HepG2 (cell line): ENCODE measurements around the gene RFXAP. TPM values are rescaled to one million over a fixed set of nuclear protein-coding genes. Genes with fewer than 3 reads are reported as not detected.
A peak's percentile ranks its signal among the peaks of the same experiment; 100 is the strongest.

Experiments
- FOXP1 ChIP-seq, 2 experiments: fragments of 450-650 bp in 1 of 2; IDR thresholded peaks; 2 replicates each; pipeline ENCODE4 v1.6.1; 2017 to 2018; ENCODE audit warnings: antibody characterized with exemption in 1 of 2
- HDAC6 ChIP-seq: fragments of 200-600 bp; sonication (generic); IDR thresholded peaks from 2 replicates; pipeline ENCODE4 v1.7.0; 2017; ENCODE audit warnings: mild to moderate bottlenecking, antibody characterized with exemption, low read length, low read depth
- KLF6 ChIP-seq: IDR thresholded peaks from 2 replicates; pipeline ENCODE4 v1.8.0; 2016; ENCODE audit warnings: missing biosample characterization, missing genetic modification reagents
- KLF9 ChIP-seq: IDR thresholded peaks from 2 replicates; pipeline ENCODE4 v1.6.1; 2016; ENCODE audit warnings: low read depth
- MAF1 ChIP-seq: sonication (generic); formaldehyde crosslinking; IDR thresholded peaks from 2 replicates; pipeline ENCODE4 v1.5.0; 2020; ENCODE audit warnings: missing genetic modification reagents, borderline replicate concordance
- MED1 ChIP-seq: sonication (generic); formaldehyde crosslinking; IDR thresholded peaks from 2 replicates; pipeline ENCODE4 v1.4.0; 2020; ENCODE audit warnings: missing genetic modification reagents
- MYPOP ChIP-seq: sonication (generic); formaldehyde crosslinking; IDR thresholded peaks from 2 replicates; pipeline ENCODE4 v1.8.1; 2023; ENCODE audit warnings: mild to moderate bottlenecking, moderate library complexity, missing genetic modification reagents
- RNF2 ChIP-seq: fragments of 450-650 bp; conservative IDR thresholded peaks from 2 replicates; pipeline ENCODE4 v1.6.1; 2016; ENCODE audit warnings: low read depth
- SOX5 ChIP-seq: IDR thresholded peaks from 2 replicates; pipeline ENCODE4 v1.6.1; 2016; ENCODE audit warnings: borderline replicate concordance
- SRSF1 ChIP-seq: fragments of 200-400 bp; formaldehyde crosslinking; optimal IDR thresholded peaks from 2 replicates; pipeline ENCODE3; 2017; ENCODE audit warnings: mild to moderate bottlenecking, low read depth, low read length, moderate library complexity
- TBX2 ChIP-seq: sonication (generic); formaldehyde crosslinking; IDR thresholded peaks from 2 replicates; pipeline ENCODE4 v1.5.0; 2020; ENCODE audit warnings: missing genetic modification reagents, mild to moderate bottlenecking, borderline replicate concordance
- ZNF567 ChIP-seq: sonication (generic); formaldehyde crosslinking; IDR thresholded peaks from 2 replicates; pipeline ENCODE4 v1.8.1; 2023; ENCODE audit warnings: mild to moderate bottlenecking, missing genetic modification reagents, borderline replicate concordance
- polyA plus RNA-seq, 8 experiments: library from polyadenylated mRNA; depleted of rRNA in 3 of 8; stranded (reverse) in 7 of 8; unstranded in 1 of 8; fragments of >200 nt; fragmentation: Illumina TruSeq in 4 of 8; extraction: Trizol in 4 of 8; gene quantifications; 2 replicates each; pipeline versions ENCODE4 v1.2.1 to v1.2.3, GENCODE V29; 2011 to 2016; ENCODE audit warnings: low read depth in 4 of 8, missing spikeins in 1 of 8, mixed read lengths in 1 of 8; ENCODE audit not compliant: insufficient read depth in 1 of 8
- total RNA-seq, 5 experiments: library from RNA; depleted of rRNA; stranded (reverse); fragments of >200 nt; fragmentation: Illumina TruSeq; extraction: Trizol; gene quantifications; 2 replicates each; pipeline ENCODE4 v1.2.3, GENCODE V29; 2016; ENCODE audit warnings: low read depth in 1 of 5
- TF ChIP-seq, protein P1 (sequence below), 2 experiments: sonication (generic) in 1 of 2; formaldehyde crosslinking in 1 of 2; IDR thresholded peaks; 2 replicates each; pipeline versions ENCODE4 v1.4.0 to v1.6.1; 2016 to 2020; ENCODE audit warnings: borderline replicate concordance in 1 of 2, low read depth in 1 of 2, mild to moderate bottlenecking in 1 of 2, missing genetic modification reagents in 1 of 2
- TF ChIP-seq, protein P2 (sequence below): sonication (generic); formaldehyde crosslinking; IDR thresholded peaks from 2 replicates; pipeline ENCODE4 v1.5.0; 2020; ENCODE audit warnings: mild to moderate bottlenecking, missing genetic modification reagents, borderline replicate concordance
- TF ChIP-seq, protein P3 (sequence below): sonication (generic); formaldehyde crosslinking; IDR thresholded peaks from 2 replicates; pipeline ENCODE4 v1.4.0; 2020; ENCODE audit warnings: mild to moderate bottlenecking, missing genetic modification reagents, borderline replicate concordance

The RFXAP gene
- total and polyA plus RNA-seq, 2 of the 13 experiments (the other 11 are each of a cell fraction or from before 2014, with no cell fraction given) = 1.8 to 7.9 TPM

- TF ChIP-seq ZNF567 (no peak), SOX5 (CRISPR knock-in tag) (no peak), TBX2 (CRISPR knock-in tag) (no peak), MAF1 (CRISPR knock-in tag) (no peak), KLF9 (CRISPR knock-in tag) (no peak), MED1 (CRISPR knock-in tag) (peak; percentile 22; the same call in 1 of the 2 replicates), KLF6 (CRISPR knock-in tag) (0 out of 2 replicates have a peak, but pooled peaks have one; percentile 29), HDAC6 (no peak), FOXP1 (IDR thresholded peaks at IDR 0.05) (no peak), FOXP1 (CRISPR knock-in tag; IDR thresholded peaks at IDR 0.05) (no peak; the same call in 1 of the 2 replicates), RNF2 (peak; percentile 81), MYPOP (peak; percentile 32; the same call in 1 of the 2 replicates), SRSF1 (no peak)
- TF ChIP-seq, protein P1, sequence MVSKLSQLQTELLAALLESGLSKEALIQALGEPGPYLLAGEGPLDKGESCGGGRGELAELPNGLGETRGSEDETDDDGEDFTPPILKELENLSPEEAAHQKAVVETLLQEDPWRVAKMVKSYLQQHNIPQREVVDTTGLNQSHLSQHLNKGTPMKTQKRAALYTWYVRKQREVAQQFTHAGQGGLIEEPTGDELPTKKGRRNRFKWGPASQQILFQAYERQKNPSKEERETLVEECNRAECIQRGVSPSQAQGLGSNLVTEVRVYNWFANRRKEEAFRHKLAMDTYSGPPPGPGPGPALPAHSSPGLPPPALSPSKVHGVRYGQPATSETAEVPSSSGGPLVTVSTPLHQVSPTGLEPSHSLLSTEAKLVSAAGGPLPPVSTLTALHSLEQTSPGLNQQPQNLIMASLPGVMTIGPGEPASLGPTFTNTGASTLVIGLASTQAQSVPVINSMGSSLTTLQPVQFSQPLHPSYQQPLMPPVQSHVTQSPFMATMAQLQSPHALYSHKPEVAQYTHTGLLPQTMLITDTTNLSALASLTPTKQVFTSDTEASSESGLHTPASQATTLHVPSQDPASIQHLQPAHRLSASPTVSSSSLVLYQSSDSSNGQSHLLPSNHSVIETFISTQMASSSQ (IDR thresholded peaks at IDR 0.05; ENCODE audit: low read depth) = no peak
- TF ChIP-seq, protein P1 (CRISPR knock-in tag; IDR thresholded peaks at IDR 0.05; ENCODE audit: borderline replicate concordance) = no peak; the same call in 1 of the 2 replicates
- TF ChIP-seq, protein P2, sequence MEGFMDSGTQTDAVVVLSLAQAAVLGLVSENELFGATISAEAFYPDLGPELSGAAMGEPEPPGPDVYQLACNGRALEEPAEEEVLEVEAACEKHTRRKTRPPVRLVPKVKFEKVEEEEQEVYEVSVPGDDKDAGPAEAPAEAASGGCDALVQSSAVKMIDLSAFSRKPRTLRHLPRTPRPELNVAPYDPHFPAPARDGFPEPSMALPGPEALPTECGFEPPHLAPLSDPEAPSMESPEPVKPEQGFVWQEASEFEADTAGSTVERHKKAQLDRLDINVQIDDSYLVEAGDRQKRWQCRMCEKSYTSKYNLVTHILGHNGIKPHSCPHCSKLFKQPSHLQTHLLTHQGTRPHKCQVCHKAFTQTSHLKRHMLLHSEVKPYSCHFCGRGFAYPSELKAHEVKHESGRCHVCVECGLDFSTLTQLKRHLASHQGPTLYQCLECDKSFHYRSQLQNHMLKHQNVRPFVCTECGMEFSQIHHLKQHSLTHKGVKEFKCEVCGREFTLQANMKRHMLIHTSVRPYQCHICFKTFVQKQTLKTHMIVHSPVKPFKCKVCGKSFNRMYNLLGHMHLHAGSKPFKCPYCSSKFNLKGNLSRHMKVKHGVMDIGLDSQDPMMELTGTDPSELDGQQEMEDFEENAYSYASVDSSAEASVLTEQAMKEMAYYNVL = peak; percentile 58; the same call in 1 of the 2 replicates
- TF ChIP-seq, protein P3, sequence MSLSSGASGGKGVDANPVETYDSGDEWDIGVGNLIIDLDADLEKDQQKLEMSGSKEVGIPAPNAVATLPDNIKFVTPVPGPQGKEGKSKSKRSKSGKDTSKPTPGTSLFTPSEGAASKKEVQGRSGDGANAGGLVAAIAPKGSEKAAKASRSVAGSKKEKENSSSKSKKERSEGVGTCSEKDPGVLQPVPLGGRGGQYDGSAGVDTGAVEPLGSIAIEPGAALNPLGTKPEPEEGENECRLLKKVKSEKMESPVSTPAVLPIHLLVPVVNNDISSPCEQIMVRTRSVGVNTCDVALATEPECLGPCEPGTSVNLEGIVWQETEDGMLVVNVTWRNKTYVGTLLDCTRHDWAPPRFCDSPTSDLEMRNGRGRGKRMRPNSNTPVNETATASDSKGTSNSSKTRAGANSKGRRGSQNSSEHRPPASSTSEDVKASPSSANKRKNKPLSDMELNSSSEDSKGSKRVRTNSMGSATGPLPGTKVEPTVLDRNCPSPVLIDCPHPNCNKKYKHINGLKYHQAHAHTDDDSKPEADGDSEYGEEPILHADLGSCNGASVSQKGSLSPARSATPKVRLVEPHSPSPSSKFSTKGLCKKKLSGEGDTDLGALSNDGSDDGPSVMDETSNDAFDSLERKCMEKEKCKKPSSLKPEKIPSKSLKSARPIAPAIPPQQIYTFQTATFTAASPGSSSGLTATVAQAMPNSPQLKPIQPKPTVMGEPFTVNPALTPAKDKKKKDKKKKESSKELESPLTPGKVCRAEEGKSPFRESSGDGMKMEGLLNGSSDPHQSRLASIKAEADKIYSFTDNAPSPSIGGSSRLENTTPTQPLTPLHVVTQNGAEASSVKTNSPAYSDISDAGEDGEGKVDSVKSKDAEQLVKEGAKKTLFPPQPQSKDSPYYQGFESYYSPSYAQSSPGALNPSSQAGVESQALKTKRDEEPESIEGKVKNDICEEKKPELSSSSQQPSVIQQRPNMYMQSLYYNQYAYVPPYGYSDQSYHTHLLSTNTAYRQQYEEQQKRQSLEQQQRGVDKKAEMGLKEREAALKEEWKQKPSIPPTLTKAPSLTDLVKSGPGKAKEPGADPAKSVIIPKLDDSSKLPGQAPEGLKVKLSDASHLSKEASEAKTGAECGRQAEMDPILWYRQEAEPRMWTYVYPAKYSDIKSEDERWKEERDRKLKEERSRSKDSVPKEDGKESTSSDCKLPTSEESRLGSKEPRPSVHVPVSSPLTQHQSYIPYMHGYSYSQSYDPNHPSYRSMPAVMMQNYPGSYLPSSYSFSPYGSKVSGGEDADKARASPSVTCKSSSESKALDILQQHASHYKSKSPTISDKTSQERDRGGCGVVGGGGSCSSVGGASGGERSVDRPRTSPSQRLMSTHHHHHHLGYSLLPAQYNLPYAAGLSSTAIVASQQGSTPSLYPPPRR = no peak
Observed at GRCh38 chr13:36818804-36819738, at the start of gene RFXAP (continued).
